Retinal pigment epithelial cell (primary cell): Measurements from ENCODE around the gene SPRED3.
"Not testable (repeated sequence)": the region's sequence is repeated elsewhere in the genome, so short reads cannot be mapped to it uniquely, and the experiment has no call there.

Experiments
- DNase-seq: peaks from one replicate; pipeline ENCODE4 v3.0.0-alpha.2; 2010; ENCODE audit warnings: low read depth
- H3K4me3 ChIP-seq: 2 replicates; pipeline ENCODE4 v1.5.1; 2011; ENCODE audit warnings: mild to moderate bottlenecking, low read length, control low read depth, moderate library complexity
- CTCF ChIP-seq: conservative IDR thresholded peaks from 2 replicates; pipeline ENCODE4 v1.5.1; 2011; ENCODE audit warnings: low read depth, low read length, control low read depth, inconsistent platforms

The SPRED3 gene

GRCh38 chr19:38424272-38424671 lies 35.8 kb downstream of the SPRED3 start:
- no peak for DNase-seq

GRCh38 chr19:38425222-38425809 lies 36.8 kb downstream of the SPRED3 start:
- no peak for DNase-seq
- no peak overlapping the region for H3K4me3 ChIP-seq
- no peak for TF ChIP-seq CTCF

More at GRCh38 chr19:38424272-38424671, 35.8 kb downstream of the SPRED3 start:
- H3K4me3 ChIP-seq, result no peak overlapping the region
- no peak for TF ChIP-seq CTCF

GRCh38 chr19:38425810-38426466 lies 37.4 kb downstream of the SPRED3 start, which contains the start of gene RASGRP4:
TSS of gene RASGRP4 (minus strand) at chr19:38426219. CDS start at chr19:38426091, 128 bp downstream.
- DNase-seq, result no peak
- TF ChIP-seq CTCF, result no peak
- H3K4me3 ChIP-seq, result no peak within 1 kb of the TSS

- not testable (repeated sequence) for H3K4me3 ChIP-seq, DNase-seq
Observed at GRCh38 chr19:38427035-38427677, 38.7 kb downstream of the SPRED3 start.

GRCh38 chr19:38429055-38429810 lies 40.7 kb downstream of the SPRED3 start:
- TF ChIP-seq CTCF, result no peak
- DNase-seq, result no peak
- no peak overlapping the region for H3K4me3 ChIP-seq

- H3K4me3 ChIP-seq, result no peak overlapping the region
- no peak for DNase-seq
- no peak for TF ChIP-seq CTCF
Observed at GRCh38 chr19:38429811-38430156, 41.3 kb downstream of the SPRED3 start.

GRCh38 chr19:38430931-38431330 lies 42.4 kb downstream of the SPRED3 start:
- no peak for TF ChIP-seq CTCF

More at GRCh38 chr19:38430931-38431330, 42.4 kb downstream of the SPRED3 start:
- DNase-seq, result no peak
- H3K4me3 ChIP-seq, result no peak overlapping the region
